Ishikawa (cell line): Measurements from ENCODE around the gene TMBIM4.

Source experiments
- CEBPB ChIP-seq: IDR thresholded peaks from 2 replicates; pipeline ENCODE4 v1.6.1; 2012
- CREB1 ChIP-seq: IDR thresholded peaks from 2 replicates; pipeline ENCODE4 v1.6.1; 2012; ENCODE audit warnings: low read depth
- EGR1 ChIP-seq: IDR thresholded peaks from 2 replicates; pipeline ENCODE4 v1.6.1; 2012
- EP300 ChIP-seq: IDR thresholded peaks from 2 replicates; pipeline ENCODE4 v1.6.1; 2012; ENCODE audit warnings: borderline replicate concordance
- FOXM1 ChIP-seq: IDR thresholded peaks from 2 replicates; pipeline ENCODE4 v1.6.1; 2012; ENCODE audit warnings: low read depth, borderline replicate concordance
- MAX ChIP-seq: IDR thresholded peaks from 2 replicates; pipeline ENCODE4 v1.6.1; 2012
- NFIC ChIP-seq: IDR thresholded peaks from 2 replicates; pipeline ENCODE4 v1.6.1; 2012
- RAD21 ChIP-seq: IDR thresholded peaks from 2 replicates; pipeline ENCODE4 v1.6.1; 2012; ENCODE audit warnings: low read depth
- REST ChIP-seq: IDR thresholded peaks from 2 replicates; pipeline ENCODE4 v1.6.1; 2012; ENCODE audit warnings: low read depth, mild to moderate bottlenecking
- TAF1 ChIP-seq: IDR thresholded peaks from 2 replicates; pipeline ENCODE4 v1.6.1; 2012; ENCODE audit warnings: low read depth, mild to moderate bottlenecking
- TCF12 ChIP-seq: IDR thresholded peaks from 2 replicates; pipeline ENCODE4 v1.6.1; 2012; ENCODE audit warnings: low read depth
- TEAD4 ChIP-seq: IDR thresholded peaks from 2 replicates; pipeline ENCODE4 v1.6.1; 2012
- USF1 ChIP-seq: IDR thresholded peaks from 2 replicates; pipeline ENCODE4 v1.6.1; 2012
- YY1 ChIP-seq: IDR thresholded peaks from 2 replicates; pipeline ENCODE4 v1.6.1; 2012; ENCODE audit warnings: low read depth
- ZBTB7A ChIP-seq: IDR thresholded peaks from 2 replicates; pipeline ENCODE4 v1.6.1; 2012; ENCODE audit warnings: low read depth

TMBIM4 gene

GRCh38 chr12:66187821-66188220, 18.0 kb upstream of the TMBIM4 start:
- TF ChIP-seq CREB1, result no peak
- no peak for TF ChIP-seq MAX
- TF ChIP-seq RAD21, result no peak
- TF ChIP-seq FOXM1, result no peak
- no peak for TF ChIP-seq ZBTB7A
- no peak for TF ChIP-seq NFIC
- no peak for TF ChIP-seq REST
- TF ChIP-seq EGR1, result no peak
- TF ChIP-seq TEAD4, result no peak
- TF ChIP-seq USF1, result no peak
- TF ChIP-seq EP300, result no peak
- TF ChIP-seq CEBPB, result no peak
- TF ChIP-seq TCF12, result no peak
- TF ChIP-seq YY1, result no peak
- no peak for TF ChIP-seq TAF1

- TF ChIP-seq CREB1 (no peak), EGR1 (no peak), ZBTB7A (no peak), USF1 (no peak), REST (no peak), TCF12 (no peak), CEBPB (no peak), RAD21 (no peak), TAF1 (no peak), MAX (no peak), YY1 (no peak), EP300 (no peak), FOXM1 (no peak), NFIC (no peak), TEAD4 (no peak)
These were observed 17.2 kb upstream of the TMBIM4 start for GRCh38 chr12:66187036-66187435.

GRCh38 chr12:66182956-66183355, 13.2 kb upstream of the TMBIM4 start:
- TF ChIP-seq CEBPB (no peak), CREB1 (no peak), EGR1 (no peak), RAD21 (no peak), NFIC (no peak), ZBTB7A (no peak), TCF12 (no peak), FOXM1 (no peak), MAX (no peak), TEAD4 (no peak), YY1 (no peak), TAF1 (no peak), EP300 (no peak), REST (no peak), USF1 (no peak)
